Measurements from ENCODE around the gene PDE4B.

- TF ChIP-seq CTCF (IDR thresholded peaks at IDR 0.05) (no peak), POLR2A (IDR thresholded peaks at IDR 0.05) (no peak)
Measured at GRCh38 chr1:65836686-65837085, 44.0 kb downstream of the PDE4B start.
